ENCODE data around the gene SMAP1.
A peak's percentile ranks its signal among the peaks of the same experiment; 100 is the strongest.

Gene SMAP1

DNA sequence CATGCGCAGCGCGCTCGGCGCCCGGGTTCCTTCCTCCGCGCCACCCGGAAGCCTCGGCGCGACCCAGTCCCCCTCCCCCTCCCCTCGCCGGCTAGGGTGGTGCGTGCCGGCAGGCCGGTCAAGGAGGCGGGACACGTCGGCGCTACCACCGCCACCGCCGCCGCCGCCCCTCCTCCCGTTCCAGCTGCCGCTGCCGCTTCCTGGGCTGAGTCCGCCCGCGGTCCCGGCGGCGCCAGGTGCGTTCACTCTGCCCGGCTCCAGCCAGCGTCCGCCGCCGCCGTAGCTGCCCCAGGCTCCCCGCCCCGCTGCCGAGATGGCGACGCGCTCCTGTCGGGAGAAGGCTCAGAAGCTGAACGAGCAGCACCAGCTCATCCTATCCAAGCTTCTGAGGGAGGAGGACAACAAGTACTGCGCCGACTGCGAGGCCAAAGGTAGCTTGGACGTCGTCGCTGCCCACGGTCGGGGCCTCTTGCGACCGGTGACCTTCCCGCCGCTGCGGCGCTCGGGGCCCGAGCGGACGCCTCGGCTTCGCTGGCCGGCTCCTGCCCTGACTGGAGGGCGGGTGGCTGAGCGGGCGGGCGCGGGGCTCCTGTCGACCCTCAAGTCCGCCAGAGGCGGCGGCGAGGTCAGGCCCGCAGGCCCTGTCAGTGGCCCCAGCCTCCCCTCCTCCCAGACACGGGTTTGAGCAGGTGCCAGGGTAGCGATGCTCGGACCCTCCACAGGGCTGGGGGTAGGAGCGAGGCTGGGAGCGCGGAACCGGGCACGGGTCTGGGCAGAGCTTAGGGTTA lies at the start of gene SMAP1:
Gene SMAP1 (plus strand): TSS at position 173 of the 788 bp plus-strand sequence. CDS start 141 bp downstream, at position 314.
- DNase-seq = peak; percentile 83

DNA sequence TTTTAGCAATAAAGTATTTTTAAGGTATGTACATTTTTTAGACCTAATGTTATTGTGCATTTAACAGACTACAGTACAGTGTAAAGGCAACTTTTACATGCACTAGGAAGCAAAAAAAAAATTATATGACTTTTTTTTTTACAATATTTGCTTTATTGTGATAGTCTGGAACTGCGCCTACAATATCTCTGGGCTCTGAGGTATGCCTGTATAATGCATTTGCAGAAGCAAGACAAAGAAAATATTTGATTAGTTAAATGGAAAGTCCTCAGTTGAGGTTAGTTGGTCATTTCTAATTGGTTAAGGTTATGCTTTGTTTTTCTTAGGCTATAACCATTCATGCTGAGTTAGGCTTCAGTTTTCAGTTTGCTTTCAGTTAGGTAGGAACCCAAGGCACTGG lies 46.9 kb upstream of the SMAP1 start:
- no peak for DNase-seq

DNA sequence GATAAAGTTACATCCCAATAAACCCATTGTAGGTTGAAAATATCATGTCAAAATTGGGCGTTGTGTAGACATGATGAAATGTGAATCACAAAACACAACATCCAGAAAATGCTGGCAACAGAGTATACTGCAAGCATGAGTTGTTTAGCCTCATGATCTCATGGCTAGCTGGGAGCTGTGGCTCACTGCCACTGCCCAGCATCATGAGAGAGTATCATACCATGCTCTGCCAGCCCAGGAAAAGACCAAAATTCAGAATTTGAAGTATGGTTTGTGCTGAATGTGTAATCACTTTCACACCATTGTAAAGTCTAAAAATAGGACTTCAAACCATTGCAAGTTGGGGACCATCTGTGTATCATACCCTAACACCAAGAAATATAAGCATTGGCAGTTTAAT lies 45.2 kb upstream of the SMAP1 start:
- DNase-seq = no peak

DNA sequence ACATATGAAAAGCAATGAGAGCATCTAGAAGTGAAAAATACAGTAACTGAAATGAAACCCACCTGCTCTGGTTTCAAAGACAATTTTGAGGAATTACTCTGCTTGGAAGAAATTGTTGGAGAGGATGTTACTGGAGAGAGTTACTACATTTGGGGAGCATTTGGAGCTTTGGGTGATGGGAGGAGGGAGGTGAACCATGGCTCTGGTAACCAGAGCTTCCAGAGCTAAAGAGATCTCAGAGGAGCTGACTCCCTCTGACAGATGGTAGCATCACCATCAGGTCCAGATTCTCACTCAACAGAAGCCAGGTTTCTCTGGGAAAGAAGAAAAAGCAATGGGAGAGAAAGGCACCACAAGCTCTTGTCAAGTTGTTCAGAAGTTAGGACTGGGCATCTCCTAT lies 42.2 kb upstream of the SMAP1 start:
- no peak for DNase-seq

DNA sequence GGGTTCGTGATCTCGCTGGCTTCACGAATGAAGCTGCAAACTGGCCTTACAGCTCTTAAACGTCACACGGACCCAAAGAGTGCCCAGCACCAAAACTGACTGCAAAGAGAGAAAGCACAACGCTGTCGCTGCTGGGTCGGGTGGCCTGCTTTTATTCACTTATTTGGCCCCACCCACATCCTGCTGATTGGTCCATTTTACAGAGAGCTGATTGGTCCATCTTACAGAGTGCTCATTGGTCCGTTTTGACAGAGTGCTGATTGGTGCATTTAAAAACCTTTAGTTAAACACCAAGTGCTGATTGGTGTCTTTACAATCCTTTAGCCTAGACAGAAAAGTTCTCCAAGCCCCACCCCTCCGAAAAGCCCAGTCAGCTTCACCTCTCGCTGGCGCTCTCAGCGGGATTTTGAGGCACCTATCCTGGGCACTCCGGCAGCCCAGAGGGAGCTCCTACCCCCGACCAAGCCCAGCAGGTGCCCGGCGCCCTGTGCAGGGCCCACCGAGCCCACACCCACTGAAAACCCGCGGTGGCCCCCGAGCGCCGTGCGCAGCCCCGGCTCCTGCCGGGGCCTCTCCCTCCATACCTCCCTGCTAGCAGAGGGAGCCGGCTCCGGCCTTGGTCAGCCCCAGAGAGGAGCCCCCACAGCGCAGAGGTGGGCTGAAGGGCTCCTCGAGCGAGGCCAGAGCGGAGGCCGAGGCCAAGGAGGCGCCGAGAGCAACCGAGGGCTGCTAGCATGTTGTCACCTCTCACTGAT lies 40.0 kb upstream of the SMAP1 start:
- DNase-seq = no peak

DNA sequence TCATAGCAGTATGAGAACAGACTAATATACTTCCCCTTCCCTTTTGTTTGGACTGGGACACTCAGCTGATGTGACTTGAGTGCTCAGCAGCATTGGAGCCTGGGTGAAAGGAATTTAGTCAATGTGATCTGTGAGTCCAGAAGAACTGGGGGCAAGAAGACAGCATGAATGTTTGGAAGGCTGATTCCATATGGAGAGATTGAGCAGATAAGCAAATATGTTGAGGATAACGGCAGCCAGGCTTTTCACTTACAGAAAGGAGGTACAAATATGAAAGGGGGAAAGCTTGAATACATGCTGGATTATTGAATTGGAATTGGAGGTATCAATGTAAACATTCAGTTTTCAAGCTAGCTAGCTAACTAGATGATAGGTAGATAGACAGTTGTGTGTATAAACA lies 37.8 kb upstream of the SMAP1 start:
- DNase-seq = no peak

DNA sequence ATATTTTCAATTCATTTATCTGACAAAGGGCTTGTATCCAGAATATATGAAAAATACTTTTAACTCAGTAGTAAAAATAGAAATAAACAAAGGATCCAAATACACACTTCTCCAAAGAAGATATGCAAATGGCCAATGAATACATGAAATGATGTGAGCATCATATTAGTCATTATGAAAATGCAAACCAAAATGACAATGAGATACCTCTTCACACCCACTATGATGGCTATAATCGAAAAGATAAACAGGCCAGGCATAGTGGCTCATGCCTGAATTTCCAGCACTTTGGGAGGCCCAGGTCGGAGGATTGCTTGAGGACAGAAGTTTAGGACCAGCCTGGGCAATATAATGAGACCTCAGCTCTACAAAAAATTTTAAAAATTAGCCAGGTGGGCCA lies 33.8 kb upstream of the SMAP1 start:
- DNase-seq = no peak

DNA sequence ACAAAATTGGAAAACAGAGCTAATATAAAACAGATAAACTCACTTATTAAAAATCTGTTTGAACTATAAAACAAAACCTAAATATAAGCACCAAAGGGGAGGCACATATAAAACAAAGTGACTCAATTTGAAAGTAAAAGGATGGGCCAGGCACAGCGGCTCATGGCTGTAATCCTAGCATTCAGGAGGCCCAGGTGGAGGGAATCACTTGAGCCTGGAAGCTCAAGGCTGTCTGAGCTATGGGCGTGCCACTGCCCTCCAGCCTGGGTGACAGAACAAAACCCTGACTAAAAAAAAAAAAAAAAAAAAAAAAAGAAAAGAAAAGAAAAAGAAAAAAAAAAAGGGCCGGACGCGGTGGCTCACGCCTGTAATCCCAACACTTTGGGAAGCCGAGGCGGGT lies 31.1 kb upstream of the SMAP1 start:
- no peak for DNase-seq

DNA sequence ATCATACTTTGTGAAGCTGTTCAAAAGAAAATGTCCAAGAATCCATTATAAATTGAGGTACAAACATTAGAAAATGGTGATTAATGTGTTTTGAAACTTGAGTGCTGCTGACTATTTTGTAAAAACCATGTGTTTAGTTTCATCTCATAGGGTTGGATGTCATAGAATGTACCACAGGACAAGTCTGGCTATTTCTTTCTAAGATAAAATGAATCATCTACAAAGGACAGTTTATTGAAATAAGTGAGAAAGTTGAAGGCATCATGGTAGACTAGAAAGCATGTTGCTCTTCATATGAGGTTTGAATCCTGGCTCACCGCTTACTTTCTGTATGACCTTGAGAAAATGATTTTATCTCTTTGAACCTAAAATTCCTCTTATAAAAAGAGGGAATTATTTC lies 29.2 kb upstream of the SMAP1 start:
- no peak for DNase-seq

DNA sequence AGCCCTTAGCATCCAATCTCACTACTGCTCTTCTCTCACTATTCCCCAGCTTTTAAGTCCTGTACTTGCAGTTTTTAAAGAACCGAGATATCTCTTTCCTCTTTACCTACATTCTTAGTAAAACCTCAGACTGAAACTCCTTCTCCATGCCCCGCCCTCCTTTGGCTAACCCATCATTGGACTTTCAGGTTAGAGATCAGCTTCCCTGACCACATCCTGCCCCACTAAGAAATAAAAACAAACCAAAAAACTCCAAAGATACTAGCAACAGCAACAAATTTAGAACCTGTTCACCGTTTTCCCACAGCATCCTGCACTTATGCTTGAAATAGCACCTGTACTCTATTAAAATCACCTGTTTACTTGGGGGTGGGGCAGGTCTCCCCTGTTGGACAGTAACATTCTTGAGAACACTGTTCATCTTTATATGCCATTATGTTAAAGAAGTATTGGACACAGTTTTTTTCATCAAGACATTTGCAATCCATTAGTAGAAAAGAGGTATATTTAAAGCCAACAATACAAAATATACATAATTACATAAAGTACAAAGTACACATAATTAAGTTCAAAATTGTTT lies 16.3 kb upstream of the SMAP1 start:
- DNase-seq = no peak

DNA sequence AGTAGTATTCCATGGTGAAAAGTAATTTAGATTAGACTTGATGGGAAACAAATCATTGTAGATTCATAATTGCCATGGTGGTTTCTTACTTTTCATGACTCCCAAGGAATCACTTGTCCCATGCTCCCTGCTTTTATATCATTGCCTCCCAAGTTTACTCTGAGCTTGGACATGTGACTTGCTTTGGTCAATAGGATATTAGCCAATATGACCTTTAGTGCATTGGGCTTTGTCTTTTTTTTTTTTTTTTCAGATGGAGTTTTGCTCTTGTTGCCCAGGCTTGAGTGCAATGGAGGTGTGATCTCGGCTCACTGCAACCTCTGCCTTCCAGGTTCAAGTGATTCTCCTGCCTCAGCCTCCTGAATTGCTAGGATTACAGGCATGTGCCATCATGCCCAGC lies 15.5 kb upstream of the SMAP1 start:
- no peak for DNase-seq

DNA sequence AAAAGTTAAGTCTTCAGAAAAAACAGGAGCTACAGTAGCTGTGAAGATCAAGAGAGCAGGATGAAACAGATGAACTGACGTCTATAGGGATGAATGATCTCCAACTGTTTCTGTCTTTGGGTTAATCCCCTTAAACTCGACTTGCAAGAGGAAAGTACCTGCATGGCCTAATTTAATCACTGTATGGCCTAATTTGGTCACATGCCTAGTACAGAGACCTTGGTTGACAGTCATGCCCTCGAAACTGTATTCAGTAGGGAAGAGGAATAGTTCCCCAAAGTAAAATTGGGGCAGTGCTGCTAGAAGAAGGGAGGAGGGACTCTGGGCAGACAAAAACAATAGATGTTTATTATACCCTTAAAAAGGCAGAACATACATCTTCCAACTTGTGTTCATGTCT lies 10.0 kb upstream of the SMAP1 start:
- peak; percentile 75 for DNase-seq

DNA sequence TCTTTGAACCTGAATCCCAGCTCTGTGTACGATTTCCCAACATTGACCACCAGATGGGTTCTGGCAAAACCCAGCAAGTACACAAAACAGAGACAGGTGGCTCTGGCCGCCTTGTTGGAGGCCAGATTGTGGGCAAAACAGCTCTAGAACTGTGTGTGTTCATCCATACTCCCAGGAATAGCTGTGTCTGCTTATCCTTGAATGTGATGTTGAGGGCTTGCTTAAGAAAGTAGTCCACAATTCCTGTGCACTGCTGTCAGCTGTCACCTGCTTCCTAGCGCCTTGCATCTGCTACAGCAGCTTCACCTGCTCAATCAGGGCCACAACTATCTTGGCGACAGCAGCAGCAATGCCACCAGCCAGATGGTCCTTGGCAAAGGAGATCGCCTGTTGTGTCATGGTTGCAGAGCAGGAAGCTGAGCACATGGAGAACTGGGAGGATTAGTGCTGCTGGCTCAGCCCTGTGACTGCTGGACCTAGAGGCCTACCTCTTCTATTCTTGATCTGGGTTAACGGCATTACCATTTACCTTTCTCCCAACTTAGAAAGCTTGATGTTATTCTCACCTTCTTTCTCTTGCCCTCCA lies 3.7 kb upstream of the SMAP1 start:
- DNase-seq = no peak

DNA sequence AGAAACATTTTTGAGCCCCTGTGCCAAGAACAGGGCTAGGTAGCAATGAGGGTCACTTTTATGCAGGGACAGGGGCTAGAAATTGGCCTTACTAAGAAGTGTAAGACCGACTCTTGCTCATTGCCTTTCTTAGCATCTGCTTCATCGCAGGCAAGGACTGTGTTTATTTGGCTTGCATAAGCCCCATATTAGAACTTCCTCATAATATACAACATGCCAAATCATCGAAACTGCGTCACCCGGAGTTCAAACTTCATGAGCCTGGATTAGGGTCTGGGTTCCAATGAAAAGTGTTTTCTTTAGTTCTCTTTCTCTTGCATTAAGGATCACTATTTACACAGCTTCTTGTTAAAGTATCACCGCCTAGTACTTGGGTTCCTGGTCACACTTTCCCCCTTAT lies 977 bp upstream of the SMAP1 start:
- peak; percentile 81 for DNase-seq

DNA sequence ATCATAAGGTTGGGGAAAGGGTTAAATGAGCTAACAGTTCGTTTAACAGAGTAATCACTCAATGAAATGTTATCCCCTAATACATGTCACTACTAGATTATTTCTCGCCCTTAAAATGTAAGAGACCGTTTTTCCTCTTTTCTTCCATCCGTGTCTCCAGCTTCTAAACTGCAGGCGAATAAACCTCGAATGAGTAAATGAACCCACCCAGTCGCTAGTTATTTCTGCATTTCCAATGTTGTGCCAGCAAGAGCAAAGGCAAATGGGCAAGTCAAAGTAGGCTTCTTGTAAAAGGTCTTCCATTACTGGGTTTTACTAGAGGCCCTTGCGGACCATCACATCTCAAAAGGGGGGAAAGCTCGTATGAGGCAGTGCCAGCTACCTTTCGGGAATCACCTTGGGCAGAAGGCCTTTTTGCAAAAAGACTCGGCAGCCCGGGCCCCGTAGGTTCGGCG lies 400 bp upstream of the SMAP1 start:
- DNase-seq = no peak

DNA sequence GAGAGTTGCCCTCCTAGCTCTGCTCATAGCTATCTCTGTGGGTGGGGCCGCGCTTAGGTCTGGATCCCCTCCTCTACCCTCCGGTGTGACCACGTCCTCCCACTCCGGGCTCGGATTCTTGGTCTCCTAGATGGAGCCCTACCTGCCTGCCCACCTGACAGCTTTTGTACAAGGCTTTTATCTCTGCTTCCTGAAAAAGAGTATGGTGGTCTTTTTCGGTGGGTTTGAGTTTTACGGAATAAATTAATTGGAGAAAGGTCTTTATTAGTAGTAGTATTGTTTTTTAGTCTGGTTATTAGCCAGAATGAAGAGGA lies 773 bp downstream of the SMAP1 start:
- DNase-seq = no peak

DNA sequence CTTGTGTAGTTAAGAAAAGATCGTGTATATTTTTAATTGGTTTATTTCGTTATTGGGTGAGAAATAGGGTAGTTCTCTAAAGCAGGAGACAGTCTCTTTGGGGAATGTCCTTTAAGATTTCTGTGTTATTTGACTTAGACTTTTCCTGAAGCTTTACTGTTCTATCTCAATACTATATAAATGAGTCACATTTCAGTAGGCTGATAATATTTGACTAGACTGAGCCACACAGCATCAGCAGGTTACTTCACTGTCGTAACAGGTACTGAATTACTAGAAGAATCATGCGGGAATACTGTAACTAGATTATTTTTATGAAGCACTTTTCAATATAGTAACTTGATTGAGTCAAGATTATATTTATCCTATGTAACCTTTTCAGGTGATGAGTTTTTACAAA lies 1.4 kb downstream of the SMAP1 start:
- DNase-seq = no peak

DNA sequence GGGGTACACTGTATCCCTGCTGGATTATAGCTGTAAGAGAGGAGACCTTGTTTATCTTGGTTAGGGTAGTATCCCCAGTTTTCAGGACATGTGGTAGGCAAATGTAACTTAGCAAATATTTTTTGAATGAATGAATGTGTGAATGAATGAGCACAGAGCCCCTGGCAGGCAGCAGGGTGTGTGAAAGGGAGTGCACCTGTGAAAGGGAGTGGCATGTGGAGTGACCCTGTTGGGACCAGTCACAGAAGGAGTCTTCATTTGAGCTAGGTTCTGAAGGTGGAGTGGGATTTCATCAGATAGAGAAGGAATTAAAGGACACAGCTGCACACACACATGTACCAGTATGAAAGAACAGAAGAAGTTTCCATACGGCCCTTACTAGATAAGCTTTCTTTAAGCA lies 4.9 kb downstream of the SMAP1 start:
- no peak for DNase-seq

DNA sequence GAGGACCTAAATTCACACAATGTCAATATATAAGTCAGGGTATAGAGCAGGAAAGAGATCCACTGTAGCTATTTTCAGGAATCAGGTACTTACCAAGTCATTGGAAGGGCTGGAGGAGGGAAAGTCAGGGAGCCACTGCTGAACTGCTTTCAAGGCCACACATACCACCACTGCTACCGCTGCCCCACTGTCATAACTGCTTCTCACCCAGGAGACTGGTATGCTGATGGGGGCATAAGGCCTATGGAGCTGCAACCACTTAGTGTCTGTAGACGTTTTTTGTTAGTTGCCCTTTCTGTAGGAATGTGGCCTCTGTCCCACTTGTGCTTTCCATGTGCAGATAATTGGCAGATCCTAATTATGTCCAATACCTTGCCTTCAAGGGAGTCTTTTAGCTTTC lies 5.4 kb downstream of the SMAP1 start:
- DNase-seq = no peak

DNA sequence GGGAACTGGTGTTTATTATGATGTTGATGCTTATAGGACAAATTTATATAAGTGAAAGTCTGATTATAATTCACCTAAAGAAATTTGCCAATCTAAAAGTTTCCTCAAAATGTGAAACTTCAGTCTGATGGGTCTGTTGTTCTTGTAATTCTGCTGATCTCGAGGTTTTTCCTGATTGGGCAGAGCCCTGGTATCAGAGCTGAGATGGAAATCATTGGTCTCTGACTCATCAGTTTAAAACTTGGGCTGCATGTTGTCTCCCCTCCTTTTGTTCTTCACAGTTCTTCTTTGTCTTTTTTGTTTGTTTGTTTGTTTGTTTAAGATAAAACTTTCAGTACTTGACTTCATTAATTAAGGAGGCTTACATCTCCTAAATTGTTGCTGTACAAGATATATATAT lies 5.9 kb downstream of the SMAP1 start:
- no peak for DNase-seq

DNA sequence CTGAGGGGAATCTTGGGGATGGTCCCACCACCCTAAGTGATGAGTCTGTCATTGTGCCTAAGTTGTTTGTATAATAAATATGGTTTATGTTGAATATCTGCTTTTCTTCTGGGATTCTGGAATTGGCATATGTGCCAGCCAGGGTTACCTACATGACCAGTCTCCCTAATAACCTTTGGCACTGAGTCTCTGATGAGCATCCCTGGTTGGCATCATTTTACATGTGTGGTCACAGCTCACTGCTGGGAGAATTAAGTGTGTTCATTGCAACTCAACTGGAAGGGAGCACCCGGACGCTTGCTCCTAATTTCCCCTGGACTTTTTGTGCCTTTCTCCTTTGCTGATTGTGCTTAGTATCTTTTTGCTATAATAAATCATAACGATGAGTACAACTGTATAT lies 8.1 kb downstream of the SMAP1 start:
- no peak for DNase-seq

DNA sequence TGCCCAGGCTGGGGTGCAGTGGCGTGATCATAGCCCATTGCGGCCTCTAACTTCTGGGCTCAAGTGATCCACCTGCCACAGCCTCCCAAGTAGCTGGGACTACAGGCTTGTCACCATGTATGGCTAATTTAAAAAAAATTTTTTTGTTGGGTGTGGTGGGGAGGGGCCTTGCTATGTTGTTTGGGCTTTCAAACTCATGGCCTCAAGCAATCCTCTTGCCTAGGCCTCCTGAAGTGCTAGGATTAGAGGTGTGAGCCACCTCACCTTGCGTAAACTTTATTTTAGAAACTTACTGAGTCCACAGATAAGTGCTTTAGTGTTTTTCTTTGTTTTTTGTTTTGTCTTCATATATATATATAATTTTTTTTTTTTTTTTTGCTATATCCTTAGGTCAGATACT lies 9.1 kb downstream of the SMAP1 start:
- no peak for DNase-seq

DNA sequence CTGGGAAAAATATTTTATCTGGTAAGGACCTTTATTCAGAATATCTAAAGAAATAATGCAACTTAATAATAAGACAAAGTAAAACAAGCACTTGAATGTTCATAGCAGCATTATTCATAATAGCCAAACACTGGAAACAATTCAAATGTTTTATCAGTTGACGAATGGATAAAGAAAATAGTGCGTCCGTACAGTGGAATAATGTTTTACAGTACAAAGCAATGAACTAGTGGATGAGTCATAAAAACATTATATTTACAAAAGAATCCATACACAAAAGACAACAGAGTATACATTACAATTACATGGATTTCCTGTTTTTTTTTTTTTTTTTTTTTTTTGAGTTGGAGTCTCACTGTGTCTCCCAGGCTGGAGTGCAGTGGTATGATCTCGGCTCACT lies 12.7 kb downstream of the SMAP1 start:
- no peak for DNase-seq
